Mucosa of stomach (tissue), 1 donor: Measurements from ENCODE around the gene TRIM50.
"Not testable (repeated sequence)": the region's sequence is repeated elsewhere in the genome, so short reads cannot be mapped to it uniquely, and the experiment has no call there.

ENCODE experiments used
- H3K27me3 ChIP-seq: one replicate; pipeline ENCODE4 v1.7.0; 2013; ENCODE audit warnings: mild to moderate bottlenecking, low read length; ENCODE audit not compliant: control insufficient read depth, insufficient read depth
- H3K36me3 ChIP-seq: one replicate; pipeline ENCODE4 v1.7.0; 2013; ENCODE audit warnings: low read length; ENCODE audit not compliant: control insufficient read depth, insufficient read depth
- H3K4me1 ChIP-seq: one replicate; pipeline ENCODE4 v1.7.0; 2013; ENCODE audit warnings: mild to moderate bottlenecking, low read length; ENCODE audit not compliant: control insufficient read depth, insufficient read depth
- H3K4me3 ChIP-seq: one replicate; pipeline ENCODE4 v1.7.0; 2013; ENCODE audit warnings: low read length
- H3K9ac ChIP-seq: one replicate; pipeline ENCODE4 v1.7.0; 2013; ENCODE audit warnings: mild to moderate bottlenecking, low read length, moderate library complexity
- H3K9me3 ChIP-seq: one replicate; pipeline ENCODE4 v1.7.0; 2013; ENCODE audit warnings: mild to moderate bottlenecking, low read length, moderate library complexity; ENCODE audit not compliant: control insufficient read depth
- donor health status: Pancreatic carcinoma.

Gene TRIM50

DNA sequence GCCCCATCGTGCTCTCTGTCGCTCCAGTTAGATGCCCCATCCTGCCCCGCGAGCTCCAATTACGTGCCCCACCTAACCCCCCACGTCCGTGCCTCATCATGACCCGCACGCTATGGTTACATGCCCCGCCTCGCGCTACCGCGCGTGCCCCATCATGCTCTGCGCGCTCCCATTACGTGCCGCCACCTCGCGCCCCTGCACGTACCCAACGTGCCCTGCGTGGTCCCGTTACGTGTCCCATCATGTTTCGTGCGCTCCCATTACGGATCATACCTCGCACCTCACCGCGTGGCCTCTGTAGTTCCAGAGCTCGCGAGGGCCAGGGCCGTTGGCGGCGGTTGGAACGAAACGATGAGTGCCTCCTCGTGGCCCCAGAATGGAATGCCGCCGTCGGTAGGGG is at the start of gene TRIM50, which contains the start of gene FKBP6:
Gene TRIM50, minus strand, starts transcription at position 161 of the 400 bp plus-strand sequence. CDS start 3,295 bp downstream, outside the sequence.
Gene FKBP6, plus strand, starts transcription at position 240 of the 400 bp plus-strand sequence. CDS start 268 bp downstream, outside the sequence.
- H3K27me3 ChIP-seq, H3K9me3 ChIP-seq, H3K4me1 ChIP-seq, H3K9ac ChIP-seq, H3K4me3 ChIP-seq, H3K36me3 ChIP-seq: not testable (repeated sequence)

DNA sequence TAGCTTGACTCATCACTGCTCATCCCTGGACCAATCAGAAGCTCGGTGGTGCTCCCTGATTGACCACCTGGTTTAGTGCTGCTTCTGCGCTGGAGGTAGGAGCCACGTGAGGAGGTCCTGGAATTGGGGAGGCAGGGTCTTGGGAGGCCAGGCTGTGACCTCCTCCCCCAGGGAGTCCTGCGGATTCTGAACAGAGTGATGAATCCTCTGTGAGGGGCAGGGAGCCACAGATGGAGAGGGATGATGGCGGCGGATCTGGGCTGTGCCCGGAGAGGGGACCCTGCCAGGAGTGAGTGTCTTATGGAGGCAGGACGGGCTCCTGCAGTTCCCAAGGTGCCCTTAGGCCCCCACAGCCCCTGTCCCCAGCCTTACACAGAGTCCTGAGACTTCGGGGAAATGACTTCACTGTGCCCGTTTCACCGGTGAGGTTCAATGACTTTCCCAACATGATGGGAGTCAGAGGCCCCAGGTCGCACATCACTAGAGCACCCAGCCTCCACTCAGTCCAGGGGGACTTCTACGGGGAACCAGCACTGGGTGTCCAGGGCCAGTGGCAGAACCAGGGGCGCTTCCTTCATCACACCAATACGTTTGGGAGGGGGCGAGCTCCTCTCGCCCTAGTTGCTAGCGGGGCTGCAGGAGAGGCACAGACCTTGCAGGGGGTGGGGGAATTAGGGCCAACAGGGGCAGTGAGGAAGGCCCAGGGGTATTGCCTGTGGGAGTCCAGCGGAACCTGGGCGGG is 49.0 kb upstream of the TRIM50 start:
- Histone ChIP-seq H3K4me1 (no peaks in the 10 kb centered on the region), H3K9me3 (no peaks in the 10 kb centered on the region), H3K4me3 (no peak overlapping the region), H3K27me3 (peaks cover 15% of the 10 kb centered on the region), H3K36me3 (no peaks in the 10 kb centered on the region), H3K9ac (no peak overlapping the region)

DNA sequence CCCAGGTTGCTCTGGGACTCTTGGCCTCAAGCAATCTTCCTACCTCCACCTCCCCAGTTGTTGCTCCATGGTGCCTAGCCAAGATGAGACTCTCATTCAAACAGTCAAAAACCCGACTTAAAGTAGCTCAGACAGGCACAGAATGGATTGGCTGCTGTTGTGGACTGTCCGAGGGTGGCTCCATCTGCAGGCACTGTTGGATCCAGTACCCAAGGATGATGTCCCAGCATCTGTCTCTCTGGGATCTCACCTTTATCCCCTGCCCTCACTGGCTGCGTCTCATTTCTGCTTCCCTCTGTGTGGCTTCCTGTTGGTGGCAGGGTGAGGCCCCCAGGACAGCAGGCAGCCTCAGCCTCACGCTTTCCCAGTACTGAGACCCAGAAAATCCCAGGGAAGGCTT is 48.4 kb upstream of the TRIM50 start:
- H3K9ac ChIP-seq, H3K4me3 ChIP-seq, H3K4me1 ChIP-seq, H3K36me3 ChIP-seq, H3K9me3 ChIP-seq: not testable (repeated sequence)
- H3K27me3 ChIP-seq, result peaks cover 15% of the 10 kb centered on the region

DNA sequence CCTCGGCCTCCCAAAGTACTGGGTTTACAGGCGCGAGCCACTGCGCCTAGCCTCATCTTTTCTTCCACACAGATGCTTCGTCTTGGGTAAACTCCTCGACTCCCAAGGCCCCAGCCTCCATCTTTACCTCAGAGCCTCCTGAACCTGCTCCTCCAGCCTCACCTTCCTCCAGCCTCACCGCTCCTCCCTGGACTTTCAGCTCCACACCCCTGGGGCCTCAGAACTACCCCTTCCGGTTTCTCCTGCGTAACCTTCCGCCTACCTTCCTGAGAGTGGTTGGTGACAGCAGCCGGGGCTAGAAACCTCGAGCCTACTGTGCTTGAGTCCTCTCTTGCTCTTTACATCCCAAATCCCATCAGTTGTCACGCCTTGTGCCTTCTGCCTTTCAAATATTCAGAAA is 45.9 kb upstream of the TRIM50 start:
- Histone ChIP-seq H3K9ac (no peak overlapping the region), H3K4me1 (no peaks in the 10 kb centered on the region), H3K27me3 (peaks cover 15% of the 10 kb centered on the region), H3K36me3 (no peaks in the 10 kb centered on the region), H3K4me3 (no peak overlapping the region), H3K9me3 (no peaks in the 10 kb centered on the region)

DNA sequence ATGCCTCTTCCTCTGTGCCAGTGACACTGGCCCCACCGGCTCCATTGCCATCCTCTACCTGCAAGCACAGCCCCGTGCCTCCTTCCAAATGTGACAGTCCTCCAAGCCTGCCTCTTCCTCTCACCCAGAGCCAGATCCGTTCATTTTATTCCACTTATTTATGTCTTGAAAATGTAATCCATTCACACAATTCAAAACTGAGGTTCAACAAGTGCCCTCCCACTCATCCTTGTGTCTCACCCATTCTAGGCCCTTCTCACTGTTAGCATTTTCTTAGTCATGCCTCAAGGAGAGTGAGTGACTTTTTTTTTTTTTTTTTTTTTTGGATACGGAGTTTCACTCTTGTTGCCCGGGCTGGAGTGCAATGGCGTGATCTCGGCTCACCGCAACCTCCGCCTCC is 41.7 kb upstream of the TRIM50 start:
- H3K36me3 ChIP-seq, result no peaks in the 10 kb centered on the region
- H3K4me3 ChIP-seq, result no peak overlapping the region
- H3K9me3 ChIP-seq, result no peaks in the 10 kb centered on the region
- no peaks in the 10 kb centered on the region for H3K4me1 ChIP-seq
- H3K27me3 ChIP-seq, result peaks cover 3% of the 10 kb centered on the region
- no peak overlapping the region for H3K9ac ChIP-seq

DNA sequence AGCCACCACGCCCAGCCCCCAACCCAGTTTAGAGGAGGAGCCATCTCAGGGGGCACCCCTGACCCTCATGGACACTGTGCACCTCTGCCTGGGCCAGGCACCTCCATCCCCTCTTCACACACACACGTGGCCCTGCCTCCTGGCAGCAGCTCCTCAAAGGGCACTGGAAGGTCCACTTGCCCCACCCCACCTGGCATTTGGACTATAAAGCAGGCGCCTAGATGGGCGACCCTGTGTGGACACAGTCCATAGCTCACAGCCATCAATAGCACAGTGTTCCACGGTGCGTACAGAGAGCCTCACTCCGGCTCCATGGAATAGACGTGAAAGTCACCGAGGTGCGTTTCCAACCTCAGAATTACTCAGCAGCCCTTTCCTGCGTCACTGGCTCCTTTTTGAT is 41.1 kb upstream of the TRIM50 start:
- Histone ChIP-seq H3K9ac (no peak overlapping the region), H3K27me3 (peaks cover 3% of the 10 kb centered on the region), H3K36me3 (no peaks in the 10 kb centered on the region), H3K9me3 (no peaks in the 10 kb centered on the region), H3K4me1 (no peaks in the 10 kb centered on the region), H3K4me3 (no peak overlapping the region)

DNA sequence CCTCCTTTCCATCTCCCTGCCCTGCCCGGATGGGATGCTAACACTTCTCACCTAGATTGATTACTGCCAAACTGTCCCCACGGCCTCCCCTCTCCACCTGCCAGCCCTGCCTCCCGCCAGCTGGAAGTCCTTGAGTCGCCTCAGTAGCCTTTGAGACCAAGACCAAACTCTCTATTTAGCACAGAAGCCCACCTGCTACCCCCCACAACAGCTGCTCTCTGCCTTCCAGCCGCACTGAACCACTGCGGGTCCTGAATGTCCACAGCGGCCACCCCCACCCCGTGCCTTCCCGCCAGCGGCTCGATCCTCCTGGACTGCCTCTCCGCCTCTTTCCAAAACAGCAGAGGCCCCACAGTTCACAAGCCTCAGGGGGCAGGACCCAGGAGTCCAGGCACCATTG is 39.1 kb upstream of the TRIM50 start:
- H3K4me3 ChIP-seq, result no peak overlapping the region
- H3K9me3 ChIP-seq, result no peaks in the 10 kb centered on the region
- no peaks in the 10 kb centered on the region for H3K4me1 ChIP-seq
- no peaks in the 10 kb centered on the region for H3K36me3 ChIP-seq
- no peak overlapping the region for H3K9ac ChIP-seq
- H3K27me3 ChIP-seq, result peaks cover 3% of the 10 kb centered on the region

DNA sequence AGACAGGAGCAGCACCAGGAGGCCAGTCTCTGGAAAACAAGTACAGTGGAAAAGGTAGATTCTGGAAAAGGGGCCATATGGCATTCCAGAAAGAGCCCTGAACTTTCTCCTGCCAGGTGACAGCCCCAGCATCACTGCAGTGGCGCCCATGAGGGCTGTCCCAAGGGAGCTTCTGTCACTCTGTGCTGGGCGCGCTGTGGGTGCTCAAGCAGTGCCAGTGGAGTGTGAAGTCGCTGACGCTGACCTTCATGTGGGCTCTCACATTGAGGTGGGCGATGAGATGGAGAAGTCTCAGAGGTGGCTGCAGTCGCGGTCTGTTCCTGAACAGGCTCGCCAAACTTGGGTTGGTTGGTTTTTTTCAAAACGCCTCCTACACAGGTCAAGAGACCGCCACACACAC is 38.2 kb upstream of the TRIM50 start:
- H3K27me3 ChIP-seq, result peaks cover 3% of the 10 kb centered on the region
- no peak overlapping the region for H3K4me3 ChIP-seq
- no peaks in the 10 kb centered on the region for H3K4me1 ChIP-seq
- H3K36me3 ChIP-seq, result no peaks in the 10 kb centered on the region
- no peaks in the 10 kb centered on the region for H3K9me3 ChIP-seq
- H3K9ac ChIP-seq, result no peak overlapping the region

DNA sequence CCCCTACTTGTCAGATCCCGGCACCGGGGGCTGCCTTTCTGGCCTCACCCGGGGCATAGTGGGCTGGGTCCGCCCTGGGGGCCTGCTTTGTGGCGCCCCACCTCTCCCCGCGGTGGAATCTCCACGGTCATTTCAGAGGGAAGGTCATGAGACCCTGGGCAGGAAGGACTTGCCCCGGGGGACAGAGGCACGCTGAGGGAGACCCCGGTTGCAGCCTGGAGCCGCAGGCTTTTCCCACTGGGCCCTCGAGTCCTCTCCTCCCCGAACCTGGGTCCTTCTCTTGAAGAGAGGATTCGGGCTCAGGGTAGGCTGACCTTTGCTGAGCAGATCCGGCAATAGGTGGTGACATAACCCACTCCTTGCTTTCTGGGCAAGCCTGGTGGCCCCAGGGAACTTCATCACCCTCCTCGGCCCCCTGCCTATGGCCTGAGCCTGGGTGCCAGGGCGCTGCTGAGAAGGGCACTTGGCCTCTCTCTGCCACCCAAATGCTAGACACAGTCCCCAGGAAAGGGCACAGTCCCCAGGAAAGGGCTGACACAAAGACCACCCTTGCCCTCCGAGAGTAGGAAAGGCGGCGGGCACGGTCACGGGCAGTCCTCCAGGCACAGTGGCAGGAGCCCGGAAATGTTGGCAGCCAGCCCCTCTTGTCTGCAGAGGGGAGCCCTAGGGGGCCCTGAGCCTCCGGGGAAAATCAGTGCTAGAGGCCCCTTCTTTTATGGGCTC is 36.3 kb upstream of the TRIM50 start:
- Histone ChIP-seq H3K9me3 (no peaks in the 10 kb centered on the region), H3K4me3 (no peak overlapping the region), H3K27me3 (peaks cover 3% of the 10 kb centered on the region), H3K9ac (no peak overlapping the region), H3K4me1 (no peaks in the 10 kb centered on the region), H3K36me3 (no peaks in the 10 kb centered on the region)

DNA sequence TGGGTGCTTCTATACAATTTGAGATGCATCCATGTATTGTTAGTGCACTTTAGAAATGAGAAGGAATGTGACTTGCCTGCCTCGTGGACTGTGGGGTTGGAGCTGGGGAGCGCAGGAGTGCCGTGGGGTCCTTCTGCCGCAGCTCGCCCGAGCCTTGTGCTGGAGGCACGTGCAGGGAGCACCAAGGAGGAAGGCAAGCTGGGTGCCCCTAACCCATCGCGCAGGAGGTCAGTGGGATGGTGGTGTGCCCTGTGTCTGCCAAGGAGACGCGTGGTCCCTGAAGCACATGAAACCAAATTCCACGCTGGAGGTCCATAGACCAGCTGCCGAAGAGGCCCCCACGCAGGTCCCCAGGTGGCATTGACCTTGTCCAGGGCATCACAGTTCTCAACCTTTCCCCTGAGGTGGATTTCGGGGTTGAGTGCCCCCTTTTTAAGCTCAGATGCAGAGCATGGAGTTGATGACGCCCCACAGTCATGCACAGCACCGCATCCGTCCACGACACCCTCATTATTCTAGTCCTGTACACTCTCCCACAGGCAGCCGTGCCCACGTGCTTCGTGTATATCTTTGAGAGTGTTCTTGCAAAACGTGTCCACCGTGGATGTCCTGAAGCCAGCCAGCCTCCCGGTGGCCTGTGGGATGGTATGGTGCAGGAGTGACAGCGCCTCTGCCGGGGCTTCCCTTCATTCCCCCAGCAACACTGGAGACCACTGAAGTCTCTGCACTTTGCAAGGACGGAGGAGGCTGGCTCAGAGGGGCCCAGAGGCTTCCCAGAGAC is 35.5 kb upstream of the TRIM50 start:
- Histone ChIP-seq H3K4me1 (peaks cover 7% of the 10 kb centered on the region), H3K9ac (no peak overlapping the region), H3K9me3 (no peaks in the 10 kb centered on the region), H3K27me3 (peaks cover 3% of the 10 kb centered on the region), H3K4me3 (no peak overlapping the region), H3K36me3 (no peaks in the 10 kb centered on the region)

DNA sequence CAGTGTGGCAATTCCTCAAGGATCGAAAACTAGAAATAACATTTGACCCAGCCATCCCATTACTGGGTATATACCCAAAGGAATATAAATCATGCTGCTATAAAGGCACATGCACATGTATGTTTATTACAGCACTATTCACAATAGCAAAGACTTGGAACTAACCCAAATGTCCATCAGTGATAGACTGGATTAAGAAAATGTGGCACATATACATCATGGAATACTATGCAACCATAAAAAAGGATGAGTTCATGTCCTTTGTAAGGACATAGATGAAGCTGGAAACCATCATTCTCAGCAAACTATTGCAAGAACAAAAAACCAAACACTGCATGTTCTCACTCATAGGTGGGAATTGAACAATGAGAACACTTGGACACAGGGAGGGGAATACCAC is 32.7 kb upstream of the TRIM50 start:
- not testable (repeated sequence) for H3K27me3 ChIP-seq, H3K9me3 ChIP-seq, H3K4me1 ChIP-seq, H3K36me3 ChIP-seq, H3K4me3 ChIP-seq, H3K9ac ChIP-seq
